GM23338 (cell line): ENCODE results near the gene RHCG. TPM values are rescaled to one million over a fixed set of nuclear protein-coding genes. Genes with fewer than 3 reads are reported as not detected.

Experiments
- ATAC-seq: fragments of 200-7000 bp; cut with Tn5 transposase; 3 replicates; pipeline ENCODE4 v1.9.1; 2020
- DNase-seq: peaks from one replicate; pipeline ENCODE4 v3.0.0-alpha.2; 2015; ENCODE audit warnings: low spot score
- H2AFZ ChIP-seq: fragments of 200-600 bp; sonication (generic); 2 replicates; pipeline ENCODE4 v1.8.0; 2016; ENCODE audit warnings: antibody characterized with exemption, mild to moderate bottlenecking, moderate library complexity
- H3F3A ChIP-seq: fragments of 200-600 bp; sonication (generic); replicated peaks from 2 replicates; pipeline ENCODE4 v1.8.0; 2017; ENCODE audit warnings: antibody characterized with exemption, mixed run types, low read depth
- H3K27ac ChIP-seq: fragments of 200-600 bp; sonication (generic); 2 replicates; pipeline ENCODE4 v1.6.1; 2016; ENCODE audit warnings: low read depth
- H3K27me3 ChIP-seq: fragments of 200-600 bp; sonication (generic); 2 replicates; pipeline ENCODE4 v1.8.0; 2016; ENCODE audit warnings: mild to moderate bottlenecking, mixed run types, moderate library complexity; ENCODE audit not compliant: insufficient read depth
- H3K36me3 ChIP-seq: fragments of 200-600 bp; sonication (generic); 2 replicates; pipeline ENCODE4 v1.8.0; 2016; ENCODE audit warnings: mild to moderate bottlenecking; ENCODE audit not compliant: insufficient read depth
- H3K4me1 ChIP-seq: fragments of 200-600 bp; sonication (generic); 2 replicates; pipeline ENCODE4 v1.8.0; 2016; ENCODE audit warnings: mild to moderate bottlenecking, moderate library complexity; ENCODE audit not compliant: insufficient read depth
- H3K4me2 ChIP-seq: fragments of 200-600 bp; sonication (generic); 2 replicates; pipeline ENCODE4 v1.7.1; 2017; ENCODE audit warnings: mixed run types
- H3K4me3 ChIP-seq: fragments of 200-600 bp; sonication (generic); 2 replicates; pipeline ENCODE4 v1.6.1; 2016; ENCODE audit warnings: mixed run types
- H3K79me2 ChIP-seq: fragments of 200-600 bp; sonication (generic); replicated peaks from 2 replicates; pipeline ENCODE4 v1.8.0; 2017; ENCODE audit warnings: mild to moderate bottlenecking; ENCODE audit not compliant: insufficient read depth
- H3K9me2 ChIP-seq: fragments of 200-600 bp; sonication (generic); 2 replicates; pipeline ENCODE4 v1.8.0; 2017; ENCODE audit not compliant: insufficient read depth
- H4K20me1 ChIP-seq: fragments of 200-600 bp; sonication (generic); replicated peaks from 2 replicates; pipeline ENCODE4 v1.8.0; 2017; ENCODE audit warnings: mild to moderate bottlenecking; ENCODE audit not compliant: insufficient read depth
- H3K27ac Mint-ChIP-seq: 2 replicates; pipeline ENCODE4 v1.8.0; 2020; ENCODE audit warnings: inconsistent platforms, mild to moderate bottlenecking, moderate library complexity, mixed read lengths
- H3K27me3 Mint-ChIP-seq: 3 replicates; pipeline ENCODE4 v1.8.0; 2022; ENCODE audit warnings: low read depth, mild to moderate bottlenecking, moderate library complexity, mixed read lengths, inconsistent platforms; ENCODE audit not compliant: insufficient read depth, poor library complexity
- H3K36me3 Mint-ChIP-seq: 3 replicates; pipeline ENCODE4 v1.8.0; 2021; ENCODE audit warnings: low read depth, mild to moderate bottlenecking, inconsistent platforms, moderate library complexity, mixed read lengths
- H3K4me1 Mint-ChIP-seq: 3 replicates; pipeline ENCODE4 v1.8.0; 2020; ENCODE audit warnings: mild to moderate bottlenecking, inconsistent platforms, mixed read lengths
- H3K4me3 Mint-ChIP-seq: 3 replicates; pipeline ENCODE4 v1.8.0; 2021; ENCODE audit warnings: moderate library complexity, mild to moderate bottlenecking, inconsistent platforms, mixed read lengths
- H3K9me3 Mint-ChIP-seq: 3 replicates; pipeline ENCODE4 v1.8.0; 2020; ENCODE audit warnings: moderate library complexity, mild to moderate bottlenecking, inconsistent platforms, mixed read lengths
- CTCF ChIP-seq, 2 experiments: fragments of 200-600 bp in 1 of 2; sonication (generic) in 1 of 2; conservative IDR thresholded peaks; 2 replicates each; pipeline versions ENCODE4 v1.5.1 to v1.6.1; 2016 to 2017; ENCODE audit warnings: antibody characterized with exemption in 2 of 2, low read depth in 2 of 2, mild to moderate bottlenecking in 2 of 2, moderate library complexity in 1 of 2
- EZH2phosphoT487 ChIP-seq: fragments of 200-600 bp; sonication (generic); IDR thresholded peaks from one replicate; pipeline ENCODE4 v1.8.1; 2018; ENCODE audit warnings: antibody characterized with exemption; ENCODE audit not compliant: unreplicated experiment
- ZNF462 ChIP-seq: fragments of 250-450 bp; sonication (Bioruptor Pico); IDR thresholded peaks from 2 replicates; pipeline ENCODE4 v1.5.0; 2020; ENCODE audit warnings: mild to moderate bottlenecking, moderate library complexity
- polyA plus RNA-seq: library from polyadenylated mRNA; unstranded; fragments of >200 nt; fragmentation: Nextera tagmentation; extraction: Ambion mirVana; gene quantifications from 2 replicates; pipeline ENCODE4 v1.2.1, GENCODE V29; 2016
- total RNA-seq: library from RNA; depleted of rRNA; stranded (reverse); fragments of >200 nt; shearing (Covaris generic); gene quantifications from 2 replicates; pipeline ENCODE4 v1.2.3, GENCODE V29; 2014

RHCG gene
- total and polyA plus RNA-seq, 2 experiments from 2014 or later, result 0.21 to 0.63 TPM

- TF ChIP-seq ZNF462 (CRISPR knock-in tag), result no peak
- TF ChIP-seq EZH2phosphoT487, result no peak
- peak; percentile 73 to 84 for TF ChIP-seq CTCF (conservative IDR thresholded peaks at IDR 0.05; ENCODE audit: low read depth in 2 of 2)
- no peak overlapping the region for H2AFZ ChIP-seq
- H3F3A ChIP-seq, result no peaks in the 10 kb centered on the region
- Mint-ChIP-seq H3K27ac (no peak overlapping the region), H3K4me3 (peak overlapping the region; percentile 16; the same call in 1 of the 3 replicates), H3K4me1 (no peaks in the 10 kb centered on the region; the same call in 2 of the 3 replicates), H3K36me3 (no peaks in the 10 kb centered on the region), H3K27me3 (peaks cover 18% of the 10 kb centered on the region), H3K9me3 (no peaks in the 10 kb centered on the region)
- peaks cover 3% of the 10 kb centered on the region; the same call in 1 of the 2 replicates for H3K4me1 ChIP-seq
- H3K27ac ChIP-seq, result no peak overlapping the region
- H4K20me1 ChIP-seq, result no peaks in the 10 kb centered on the region
- no peaks in the 10 kb centered on the region for H3K9me2 ChIP-seq
- no peaks in the 10 kb centered on the region for H3K79me2 ChIP-seq
- H3K27me3 ChIP-seq, result peaks cover 33% of the 10 kb centered on the region
- H3K4me3 ChIP-seq, result no peak overlapping the region
- ATAC-seq, result peak; percentile 16
- H3K4me2 ChIP-seq, result peak overlapping the region; percentile 83; the same call in 1 of the 2 replicates
- H3K36me3 ChIP-seq, result no peaks in the 10 kb centered on the region
- peak; percentile 73 for DNase-seq
Measured at GRCh38 chr15:89494941-89495637, 1.3 kb downstream of the RHCG start.
